ENCODE data around the gene NCK2.

DNA sequence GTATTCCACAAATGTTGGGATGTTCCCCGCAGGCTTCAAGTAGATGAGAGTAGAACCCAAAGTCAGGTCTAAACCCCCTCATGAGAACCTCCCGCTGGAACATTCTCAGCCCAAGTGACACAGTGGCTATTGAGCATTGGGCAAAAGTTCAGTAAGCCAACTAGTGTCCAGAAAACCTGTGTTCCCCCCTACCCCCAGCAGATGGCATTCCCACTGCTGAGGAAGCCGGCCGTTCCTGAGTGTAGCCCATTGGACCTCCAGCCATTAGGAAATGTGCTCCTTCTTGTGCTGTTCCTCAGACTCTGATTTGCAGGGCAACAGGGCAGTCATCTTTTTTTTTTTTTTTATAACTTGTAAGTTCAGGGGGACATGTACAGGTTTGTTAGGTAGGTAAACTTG is 152.1 kb downstream of the NCK2 start:
- TF ChIP-seq, protein P1, sequence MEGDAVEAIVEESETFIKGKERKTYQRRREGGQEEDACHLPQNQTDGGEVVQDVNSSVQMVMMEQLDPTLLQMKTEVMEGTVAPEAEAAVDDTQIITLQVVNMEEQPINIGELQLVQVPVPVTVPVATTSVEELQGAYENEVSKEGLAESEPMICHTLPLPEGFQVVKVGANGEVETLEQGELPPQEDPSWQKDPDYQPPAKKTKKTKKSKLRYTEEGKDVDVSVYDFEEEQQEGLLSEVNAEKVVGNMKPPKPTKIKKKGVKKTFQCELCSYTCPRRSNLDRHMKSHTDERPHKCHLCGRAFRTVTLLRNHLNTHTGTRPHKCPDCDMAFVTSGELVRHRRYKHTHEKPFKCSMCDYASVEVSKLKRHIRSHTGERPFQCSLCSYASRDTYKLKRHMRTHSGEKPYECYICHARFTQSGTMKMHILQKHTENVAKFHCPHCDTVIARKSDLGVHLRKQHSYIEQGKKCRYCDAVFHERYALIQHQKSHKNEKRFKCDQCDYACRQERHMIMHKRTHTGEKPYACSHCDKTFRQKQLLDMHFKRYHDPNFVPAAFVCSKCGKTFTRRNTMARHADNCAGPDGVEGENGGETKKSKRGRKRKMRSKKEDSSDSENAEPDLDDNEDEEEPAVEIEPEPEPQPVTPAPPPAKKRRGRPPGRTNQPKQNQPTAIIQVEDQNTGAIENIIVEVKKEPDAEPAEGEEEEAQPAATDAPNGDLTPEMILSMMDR (IDR thresholded peaks at IDR 0.05): no peak
- no peak for TF ChIP-seq POLR2A (IDR thresholded peaks at IDR 0.05; ENCODE audit: low read depth)
